NCI-H82 (cell line): ENCODE results near the gene PHKG1.
"Not testable (repeated sequence)": the region's sequence is repeated elsewhere in the genome, so short reads cannot be mapped to it uniquely, and the experiment has no call there.

ENCODE experiments used
- DNase-seq: peaks from one replicate; lab custom pipeline; 2025; lab: John Stamatoyannopoulos, UW

Gene PHKG1

GRCh38 chr7:56045758-56046157, 47.0 kb downstream of the PHKG1 start:
- DNase-seq: not testable (repeated sequence)

GRCh38 chr7:56040730-56041129, 52.0 kb downstream of the PHKG1 start:
- no peak for DNase-seq

GRCh38 chr7:56033671-56034432, 58.9 kb downstream of the PHKG1 start:
- peak; percentile 93 for DNase-seq

GRCh38 chr7:56032578-56032977, 60.2 kb downstream of the PHKG1 start:
- DNase-seq: not testable (repeated sequence)

GRCh38 chr7:56031556-56031955, 61.2 kb downstream of the PHKG1 start:
- DNase-seq: not testable (repeated sequence)

- no peak for DNase-seq
These were observed 62.4 kb downstream of the PHKG1 start for GRCh38 chr7:56030340-56030739.
